ENCODE measurements around the gene C16orf92. TPM values are rescaled to one million over a fixed set of nuclear protein-coding genes. Genes with fewer than 3 reads are reported as not detected.
"Not testable (repeated sequence)": the region's sequence is repeated elsewhere in the genome, so short reads cannot be mapped to it uniquely, and the experiment has no call there.

Gene C16orf92
- total and polyA plus RNA-seq, 2 experiments from 2014 or later: not detected

- TF ChIP-seq, protein P1, sequence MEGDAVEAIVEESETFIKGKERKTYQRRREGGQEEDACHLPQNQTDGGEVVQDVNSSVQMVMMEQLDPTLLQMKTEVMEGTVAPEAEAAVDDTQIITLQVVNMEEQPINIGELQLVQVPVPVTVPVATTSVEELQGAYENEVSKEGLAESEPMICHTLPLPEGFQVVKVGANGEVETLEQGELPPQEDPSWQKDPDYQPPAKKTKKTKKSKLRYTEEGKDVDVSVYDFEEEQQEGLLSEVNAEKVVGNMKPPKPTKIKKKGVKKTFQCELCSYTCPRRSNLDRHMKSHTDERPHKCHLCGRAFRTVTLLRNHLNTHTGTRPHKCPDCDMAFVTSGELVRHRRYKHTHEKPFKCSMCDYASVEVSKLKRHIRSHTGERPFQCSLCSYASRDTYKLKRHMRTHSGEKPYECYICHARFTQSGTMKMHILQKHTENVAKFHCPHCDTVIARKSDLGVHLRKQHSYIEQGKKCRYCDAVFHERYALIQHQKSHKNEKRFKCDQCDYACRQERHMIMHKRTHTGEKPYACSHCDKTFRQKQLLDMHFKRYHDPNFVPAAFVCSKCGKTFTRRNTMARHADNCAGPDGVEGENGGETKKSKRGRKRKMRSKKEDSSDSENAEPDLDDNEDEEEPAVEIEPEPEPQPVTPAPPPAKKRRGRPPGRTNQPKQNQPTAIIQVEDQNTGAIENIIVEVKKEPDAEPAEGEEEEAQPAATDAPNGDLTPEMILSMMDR (IDR thresholded peaks at IDR 0.05; ENCODE audit: low read depth, low read length): no peak
- Histone ChIP-seq H3K4me1 (ENCODE audit: low read depth) (no peaks in the 10 kb centered on the region), H3K27me3 (peaks cover 36% of the 10 kb centered on the region), H3K27ac (no peak within 1 kb of the TSS), H3K4me3 (peak within 1 kb of the TSS; percentile 37), H3K36me3 (no peaks in the 10 kb centered on the region), H3K9me3 (ENCODE audit: low read depth) (no peaks in the 10 kb centered on the region)
- peak in 1 of 2 donors; percentile 49 for DNase-seq (ENCODE audit: low read depth in 1 of 2, low spot score in 1 of 2)
Observed at GRCh38 chr16:30010844-30011713, 11.9 kb upstream of the C16orf92 start, which contains the start of gene DOC2A. Gene DOC2A (minus strand): TSS chr16:30011027. CDS start chr16:30010222, 805 bp downstream.

DNA sequence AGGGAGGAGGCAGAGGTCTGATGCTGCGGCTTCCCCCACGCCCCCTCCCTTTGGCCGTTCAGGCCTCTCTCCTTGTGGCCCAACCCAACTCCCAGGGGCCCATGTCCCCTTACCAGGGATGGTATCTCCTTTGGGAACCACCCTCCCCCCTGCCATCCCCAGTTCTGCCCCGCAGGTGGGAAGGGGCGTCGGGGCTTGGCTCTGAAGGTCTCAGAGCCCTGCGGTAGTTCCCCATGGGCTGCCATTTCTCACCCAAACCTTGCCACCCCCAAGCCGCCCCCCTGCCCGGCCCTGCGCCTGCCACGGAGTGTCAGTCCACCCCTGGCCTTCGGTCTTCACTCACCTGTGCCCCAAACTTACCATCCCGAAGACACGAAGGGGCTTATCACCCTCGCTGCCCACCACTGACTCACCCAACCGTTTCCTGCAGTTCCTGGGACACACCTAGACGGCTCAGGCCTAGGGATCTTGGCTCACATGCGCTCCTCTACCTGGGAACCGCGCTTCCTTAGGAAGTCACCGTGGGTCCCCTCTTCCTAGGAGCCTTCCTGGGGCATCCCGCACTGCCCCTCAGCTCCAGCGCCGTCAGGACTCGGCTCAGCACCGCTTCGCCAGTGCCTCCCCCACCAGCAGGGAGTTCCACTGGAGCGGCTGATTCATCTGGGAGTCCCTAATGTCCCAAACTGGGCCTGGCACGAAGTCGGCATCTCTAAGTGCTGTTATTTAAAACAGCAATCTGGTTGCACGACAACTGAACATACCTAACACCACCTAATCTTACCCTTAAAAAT, 11.1 kb upstream of the C16orf92 start:
- H3K27me3 ChIP-seq: peaks cover 36% of the 10 kb centered on the region
- no peak overlapping the region for H3K27ac ChIP-seq
- no peaks in the 10 kb centered on the region for H3K9me3 ChIP-seq (ENCODE audit: low read depth)
- TF ChIP-seq, protein P1 (IDR thresholded peaks at IDR 0.05; ENCODE audit: low read depth, low read length): no peak
- no peaks in the 10 kb centered on the region for H3K4me1 ChIP-seq (ENCODE audit: low read depth)
- no peak for DNase-seq (ENCODE audit: low read depth in 1 of 2, low spot score in 1 of 2)
- H3K36me3 ChIP-seq: no peaks in the 10 kb centered on the region
- H3K4me3 ChIP-seq: peak overlapping the region; percentile 37

GRCh38 chr16:30012598-30012997, 10.4 kb upstream of the C16orf92 start:
- H3K4me3 ChIP-seq; H3K27ac ChIP-seq; H3K36me3 ChIP-seq; DNase-seq (ENCODE audit: low read depth in 1 of 2, low spot score in 1 of 2); H3K4me1 ChIP-seq (ENCODE audit: low read depth); H3K9me3 ChIP-seq (ENCODE audit: low read depth): not testable (repeated sequence)
- H3K27me3 ChIP-seq: peaks cover 36% of the 10 kb centered on the region

- H3K27me3 ChIP-seq: peaks cover 20% of the 10 kb centered on the region
- not testable (repeated sequence) for H3K4me1 ChIP-seq (ENCODE audit: low read depth); H3K27ac ChIP-seq; DNase-seq (ENCODE audit: low read depth in 1 of 2, low spot score in 1 of 2); H3K4me3 ChIP-seq; H3K9me3 ChIP-seq (ENCODE audit: low read depth); H3K36me3 ChIP-seq
Observed at GRCh38 chr16:30015450-30015849, 7.5 kb upstream of the C16orf92 start.

DNA sequence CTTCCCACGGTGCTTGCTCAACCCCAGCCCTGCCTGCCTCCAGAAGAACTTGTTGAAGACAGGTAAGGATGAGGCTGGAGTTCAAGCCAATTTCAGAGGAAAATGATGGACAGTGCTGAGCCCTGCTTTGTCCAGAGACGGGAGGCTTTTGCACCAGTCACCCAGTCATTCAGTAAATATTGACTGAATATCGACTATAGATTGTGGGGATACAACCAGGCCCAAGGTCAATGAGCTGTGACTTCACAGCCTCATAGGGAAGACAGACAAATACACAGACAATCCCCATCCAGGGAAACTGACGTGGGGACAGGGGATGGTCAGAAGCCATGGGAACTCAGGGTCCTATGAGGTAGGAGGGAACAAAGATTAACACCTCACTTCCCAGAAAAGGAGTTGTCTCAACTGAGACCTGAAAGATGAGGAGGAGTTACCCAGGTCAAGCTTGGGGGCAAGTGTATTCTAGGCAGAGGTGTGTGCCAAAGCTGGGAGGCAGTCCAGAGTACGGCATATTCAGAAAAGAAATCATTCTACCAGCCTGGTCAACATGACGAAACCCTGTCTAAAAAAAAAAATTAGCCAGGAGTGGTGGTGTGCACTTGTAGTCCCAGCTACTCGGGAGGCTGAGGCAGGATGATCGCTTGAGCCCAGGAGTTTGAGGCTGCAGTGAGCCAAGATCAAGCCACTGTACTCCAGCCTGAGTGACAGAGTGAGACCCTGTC, 6.3 kb upstream of the C16orf92 start:
- no peak for DNase-seq (ENCODE audit: low read depth in 1 of 2, low spot score in 1 of 2)
- Histone ChIP-seq H3K27me3 (peaks cover 7% of the 10 kb centered on the region), H3K9me3 (ENCODE audit: low read depth) (no peaks in the 10 kb centered on the region), H3K27ac (no peak overlapping the region), H3K4me1 (ENCODE audit: low read depth) (no peaks in the 10 kb centered on the region), H3K36me3 (no peaks in the 10 kb centered on the region), H3K4me3 (no peak overlapping the region)
- TF ChIP-seq, protein P1 (IDR thresholded peaks at IDR 0.05; ENCODE audit: low read depth, low read length): no peak

- H3K27me3 ChIP-seq: peaks cover 1% of the 10 kb centered on the region
- no peaks in the 10 kb centered on the region for H3K36me3 ChIP-seq
- no peak overlapping the region for H3K27ac ChIP-seq
- no peak overlapping the region for H3K4me3 ChIP-seq
- TF ChIP-seq, protein P1 (IDR thresholded peaks at IDR 0.05; ENCODE audit: low read depth, low read length): no peak
- no peaks in the 10 kb centered on the region for H3K4me1 ChIP-seq (ENCODE audit: low read depth)
- no peaks in the 10 kb centered on the region for H3K9me3 ChIP-seq (ENCODE audit: low read depth)
- DNase-seq (ENCODE audit: low read depth in 1 of 2, low spot score in 1 of 2): no peak
Observed at GRCh38 chr16:30017277-30017656, 5.7 kb upstream of the C16orf92 start.

- not testable (repeated sequence) for H3K4me1 ChIP-seq (ENCODE audit: low read depth); H3K4me3 ChIP-seq; H3K36me3 ChIP-seq; H3K9me3 ChIP-seq (ENCODE audit: low read depth); H3K27ac ChIP-seq; H3K27me3 ChIP-seq; DNase-seq (ENCODE audit: low read depth in 1 of 2, low spot score in 1 of 2)
Observed at GRCh38 chr16:30017937-30018336, 5.1 kb upstream of the C16orf92 start.
